Measurements from ENCODE around the gene DRD2.
"Not testable (repeated sequence)": the region's sequence is repeated elsewhere in the genome, so short reads cannot be mapped to it uniquely, and the experiment has no call there.

The DRD2 gene

DNA sequence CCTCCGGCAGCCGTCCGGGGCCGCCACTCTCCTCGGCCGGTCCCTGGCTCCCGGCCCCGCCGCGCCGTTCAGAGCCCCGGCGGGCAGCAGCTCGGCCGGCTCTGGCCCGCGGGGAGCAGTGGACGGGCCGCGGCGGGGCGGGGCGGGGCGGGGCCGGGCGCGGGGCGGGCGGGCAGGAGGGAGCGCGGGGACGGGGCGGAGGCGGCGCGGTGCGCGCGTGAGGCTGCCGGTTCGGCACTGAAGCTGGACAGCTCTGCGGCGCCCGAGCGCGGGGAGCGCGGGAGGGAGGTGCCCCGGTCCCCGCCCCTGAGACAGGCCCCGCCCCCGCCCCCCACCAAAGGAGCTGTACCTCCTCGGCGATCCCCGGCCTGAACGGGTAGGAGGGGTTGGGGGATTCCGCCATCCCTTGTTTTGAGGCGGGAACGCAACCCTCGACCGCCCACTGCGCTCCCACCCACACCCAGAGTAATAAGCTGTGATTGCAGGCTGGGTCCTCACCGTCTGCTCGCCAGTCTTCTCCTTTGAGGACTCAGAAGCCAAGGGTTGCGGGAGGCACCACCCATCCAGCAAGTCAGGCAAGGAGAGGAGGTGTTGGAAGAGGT, at the start of gene DRD2:
DRD2 (minus strand) TSS at position 239 of the 602 bp plus-strand sequence. CDS start 50,747 bp downstream, outside the sequence.
- H3K9me3 ChIP-seq (ENCODE audit: low read length) = no peaks in the 10 kb centered on the region
- H3K4me3 ChIP-seq (ENCODE audit: low read depth in 1 of 2, low read length in 2 of 2) = no peak within 1 kb of the TSS
- no peak within 1 kb of the TSS for H3K27ac ChIP-seq (ENCODE audit: low read depth, low read length)
- no peaks in the 10 kb centered on the region for H3K36me3 ChIP-seq (ENCODE audit: insufficient read depth, low read length)
- H3K4me1 ChIP-seq (ENCODE audit: insufficient read depth, low read length) = no peaks in the 10 kb centered on the region
- peaks cover 15 to 52% of the 10 kb centered on the region in 2 donors for H3K27me3 ChIP-seq (ENCODE audit: control insufficient read depth in 1 of 2, insufficient read depth in 2 of 2, low read length in 2 of 2)
- H3K9ac ChIP-seq (ENCODE audit: low read length) = no peak within 1 kb of the TSS

DNA sequence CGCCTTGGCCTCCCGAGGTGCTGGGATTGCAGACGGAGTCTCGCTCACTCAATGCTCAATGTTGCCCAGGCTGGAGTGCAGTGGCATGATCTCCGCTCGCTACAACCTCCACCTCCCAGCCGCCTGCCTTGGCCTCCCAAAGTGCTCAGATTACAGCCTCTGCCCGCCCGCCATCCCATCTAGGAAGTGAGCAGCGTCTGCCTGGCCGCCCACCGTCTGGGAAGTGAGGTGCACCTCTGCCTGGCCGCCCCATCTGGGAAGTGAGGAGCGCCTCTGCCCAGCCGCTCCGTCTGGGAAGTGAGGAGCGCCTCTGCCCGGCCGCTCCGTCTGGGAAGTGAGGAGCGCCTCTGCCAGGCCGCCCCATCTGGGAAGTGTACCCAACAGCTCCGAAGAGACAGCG, 48.7 kb upstream of the DRD2 start:
- not testable (repeated sequence) for H3K9ac ChIP-seq (ENCODE audit: low read length); H3K4me3 ChIP-seq (ENCODE audit: low read depth in 1 of 2, low read length in 2 of 2); H3K27ac ChIP-seq (ENCODE audit: low read depth, low read length); H3K9me3 ChIP-seq (ENCODE audit: low read length); H3K36me3 ChIP-seq (ENCODE audit: insufficient read depth, low read length); H3K27me3 ChIP-seq (ENCODE audit: control insufficient read depth in 1 of 2, insufficient read depth in 2 of 2, low read length in 2 of 2); H3K4me1 ChIP-seq (ENCODE audit: insufficient read depth, low read length)

DNA sequence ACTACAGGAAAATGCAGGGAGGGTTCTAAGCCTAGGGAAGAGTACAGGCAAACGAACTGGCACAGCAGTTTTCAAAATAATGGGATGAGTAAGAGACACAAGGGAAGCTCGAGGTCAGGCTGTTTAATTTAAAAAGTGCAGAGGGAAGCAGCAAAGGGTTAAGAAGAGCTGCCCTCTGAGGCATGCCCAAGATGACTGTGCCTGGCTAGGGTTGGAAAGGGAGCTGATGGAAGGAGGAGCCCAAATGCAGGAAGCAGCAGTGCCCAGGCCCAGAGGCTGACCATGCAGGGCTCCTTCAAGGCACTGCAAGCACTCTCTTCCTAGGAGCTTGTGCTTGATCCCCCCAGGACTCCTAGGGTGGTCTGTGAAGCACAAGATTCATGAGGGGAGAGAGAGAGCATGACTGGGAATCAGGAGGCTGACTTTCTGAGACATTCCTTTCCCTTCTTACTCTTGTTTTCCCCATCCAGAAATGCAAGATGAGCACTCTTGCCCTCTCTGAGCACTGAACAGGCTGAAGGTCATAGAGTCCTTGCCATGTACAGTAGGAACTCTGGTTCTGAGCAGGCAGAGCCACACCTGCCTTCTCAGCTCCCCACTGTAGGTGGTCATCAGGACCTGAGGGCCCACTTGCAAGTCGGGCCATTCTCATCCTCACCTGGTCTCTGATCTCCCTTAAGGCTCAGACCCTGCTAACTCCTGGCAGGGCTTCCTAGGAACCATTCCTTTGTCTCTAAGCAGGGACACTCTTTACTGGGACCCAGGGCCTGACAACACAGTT, 46.7 kb upstream of the DRD2 start:
- no peaks in the 10 kb centered on the region for H3K9me3 ChIP-seq (ENCODE audit: low read length)
- no peak overlapping the region for H3K9ac ChIP-seq (ENCODE audit: low read length)
- no peaks in the 10 kb centered on the region for H3K27me3 ChIP-seq (ENCODE audit: control insufficient read depth in 1 of 2, insufficient read depth in 2 of 2, low read length in 2 of 2)
- H3K4me3 ChIP-seq (ENCODE audit: low read depth in 1 of 2, low read length in 2 of 2) = no peak overlapping the region
- no peak overlapping the region for H3K27ac ChIP-seq (ENCODE audit: low read depth, low read length)
- no peaks in the 10 kb centered on the region for H3K4me1 ChIP-seq (ENCODE audit: insufficient read depth, low read length)
- H3K36me3 ChIP-seq (ENCODE audit: insufficient read depth, low read length) = no peaks in the 10 kb centered on the region

DNA sequence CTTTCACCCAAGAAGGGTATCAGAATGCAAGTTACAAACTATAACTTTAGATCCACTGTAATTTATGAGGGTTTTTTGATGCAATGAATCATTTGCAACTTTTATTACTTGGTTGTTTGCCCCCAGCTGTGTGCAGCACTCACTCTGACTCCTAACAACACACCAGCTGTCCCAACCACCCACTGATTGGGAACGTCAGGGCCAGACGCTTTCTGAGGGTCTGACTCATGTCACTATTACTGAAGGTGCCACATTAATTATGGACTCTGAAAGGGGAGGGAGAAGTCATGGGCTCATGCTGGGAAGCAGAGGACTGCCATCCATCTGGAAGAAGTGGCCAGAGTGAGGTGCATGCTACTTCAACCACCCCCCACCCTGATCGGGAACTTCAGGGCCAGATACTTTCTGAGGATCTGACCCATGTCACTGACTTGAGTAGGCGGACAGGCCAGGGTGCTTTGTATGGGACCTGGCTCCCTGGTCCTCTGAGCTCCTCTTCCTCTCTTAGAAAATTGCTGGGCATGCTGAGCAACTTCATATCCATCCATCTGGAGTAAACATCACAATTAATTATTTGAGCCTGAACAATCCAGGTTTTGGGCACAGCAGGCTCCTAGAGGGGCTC, 44.9 kb upstream of the DRD2 start:
- no peaks in the 10 kb centered on the region for H3K36me3 ChIP-seq (ENCODE audit: insufficient read depth, low read length)
- no peaks in the 10 kb centered on the region for H3K27me3 ChIP-seq (ENCODE audit: control insufficient read depth in 1 of 2, insufficient read depth in 2 of 2, low read length in 2 of 2)
- no peaks in the 10 kb centered on the region for H3K9me3 ChIP-seq (ENCODE audit: low read length)
- H3K9ac ChIP-seq (ENCODE audit: low read length) = no peak overlapping the region
- H3K4me1 ChIP-seq (ENCODE audit: insufficient read depth, low read length) = no peaks in the 10 kb centered on the region
- H3K4me3 ChIP-seq (ENCODE audit: low read depth in 1 of 2, low read length in 2 of 2) = no peak overlapping the region
- no peak overlapping the region for H3K27ac ChIP-seq (ENCODE audit: low read depth, low read length)

DNA sequence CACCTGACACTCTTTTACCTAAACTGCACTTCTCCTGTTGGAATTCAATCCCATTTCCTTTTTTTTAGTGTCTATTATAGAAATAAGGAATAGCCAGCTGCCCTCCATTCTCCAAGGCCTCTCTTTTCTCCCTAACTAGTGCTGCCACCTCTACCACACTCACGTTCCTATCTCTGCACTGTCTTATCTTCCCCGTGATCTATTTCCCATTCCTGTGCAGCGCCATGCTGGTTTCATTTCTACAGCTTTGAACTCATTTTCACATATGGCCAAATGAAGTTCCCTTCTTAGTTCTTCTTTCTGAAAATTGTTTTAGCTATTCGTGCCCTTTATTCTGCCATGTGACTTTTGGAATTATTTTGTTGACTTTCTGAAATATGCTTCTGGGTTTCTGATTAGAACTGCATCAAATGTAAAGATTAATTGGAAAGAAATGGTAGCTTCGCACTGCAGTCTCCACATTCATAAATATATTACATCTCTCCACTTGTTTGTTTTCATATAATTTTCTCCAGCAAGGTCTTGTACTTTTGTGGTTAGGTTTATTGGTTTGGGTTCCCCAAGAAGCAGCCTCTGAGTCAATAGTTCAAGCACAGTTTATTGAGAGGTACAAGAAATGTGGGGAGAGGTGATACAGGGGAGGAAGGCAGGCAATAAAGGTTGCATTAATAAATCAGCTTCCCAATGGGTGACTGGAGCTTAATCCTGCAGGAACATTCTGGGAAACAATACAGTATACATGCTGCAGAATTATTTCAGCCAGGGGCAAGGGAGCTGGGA, 43.7 kb upstream of the DRD2 start:
- H3K4me3 ChIP-seq (ENCODE audit: low read depth in 1 of 2, low read length in 2 of 2) = no peak overlapping the region
- no peak overlapping the region for H3K27ac ChIP-seq (ENCODE audit: low read depth, low read length)
- H3K36me3 ChIP-seq (ENCODE audit: insufficient read depth, low read length) = no peaks in the 10 kb centered on the region
- H3K9me3 ChIP-seq (ENCODE audit: low read length) = no peaks in the 10 kb centered on the region
- no peaks in the 10 kb centered on the region for H3K27me3 ChIP-seq (ENCODE audit: control insufficient read depth in 1 of 2, insufficient read depth in 2 of 2, low read length in 2 of 2)
- H3K4me1 ChIP-seq (ENCODE audit: insufficient read depth, low read length) = no peaks in the 10 kb centered on the region
- H3K9ac ChIP-seq (ENCODE audit: low read length) = no peak overlapping the region

DNA sequence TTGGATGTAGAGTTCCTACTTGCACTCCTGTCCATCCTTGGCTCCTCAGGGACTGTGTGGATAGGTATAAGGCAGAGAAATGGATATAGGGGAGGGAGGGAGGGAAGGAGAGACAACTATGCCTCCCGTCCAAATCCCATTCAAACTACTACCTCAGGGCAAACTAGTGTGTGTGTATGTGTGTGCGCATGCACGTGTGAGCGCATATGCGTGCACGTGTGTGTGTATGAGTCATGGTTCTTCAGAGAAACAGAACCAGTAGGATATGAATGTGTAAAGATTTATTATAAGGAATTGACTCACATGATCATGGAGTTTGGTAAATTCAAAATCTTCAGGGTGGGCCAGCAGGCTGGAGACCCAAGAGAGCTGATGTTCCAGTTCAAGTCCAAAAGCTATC, 42.2 kb upstream of the DRD2 start:
- no peaks in the 10 kb centered on the region for H3K36me3 ChIP-seq (ENCODE audit: insufficient read depth, low read length)
- no peak overlapping the region for H3K27ac ChIP-seq (ENCODE audit: low read depth, low read length)
- H3K4me3 ChIP-seq (ENCODE audit: low read depth in 1 of 2, low read length in 2 of 2) = no peak overlapping the region
- H3K4me1 ChIP-seq (ENCODE audit: insufficient read depth, low read length) = no peaks in the 10 kb centered on the region
- no peaks in the 10 kb centered on the region for H3K27me3 ChIP-seq (ENCODE audit: control insufficient read depth in 1 of 2, insufficient read depth in 2 of 2, low read length in 2 of 2)
- no peaks in the 10 kb centered on the region for H3K9me3 ChIP-seq (ENCODE audit: low read length)
- H3K9ac ChIP-seq (ENCODE audit: low read length) = no peak overlapping the region

DNA sequence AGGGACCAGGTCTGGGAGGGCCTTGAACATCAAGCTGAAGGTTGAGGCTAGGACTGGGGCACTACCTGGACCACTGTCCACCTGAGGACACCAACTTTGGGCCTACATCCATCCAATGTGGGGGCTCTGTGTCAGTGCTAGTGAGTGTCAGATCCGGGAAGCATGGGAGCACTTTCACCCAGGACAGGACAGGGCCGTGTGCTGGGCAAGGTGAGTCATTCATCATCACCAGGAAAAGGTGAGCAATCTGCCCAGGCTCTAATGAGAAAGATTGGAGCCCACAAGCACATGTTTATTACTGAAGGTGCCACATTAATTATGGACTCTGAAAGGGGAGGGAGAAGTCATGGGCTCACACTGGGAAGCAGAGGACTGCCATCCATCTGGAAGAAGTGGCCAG, 39.7 kb upstream of the DRD2 start:
- Histone ChIP-seq H3K4me3 (ENCODE audit: low read depth in 1 of 2, low read length in 2 of 2) (no peak overlapping the region), H3K36me3 (ENCODE audit: insufficient read depth, low read length) (no peaks in the 10 kb centered on the region), H3K27ac (ENCODE audit: low read depth, low read length) (no peak overlapping the region), H3K27me3 (ENCODE audit: control insufficient read depth in 1 of 2, insufficient read depth in 2 of 2, low read length in 2 of 2) (no peaks in the 10 kb centered on the region), H3K4me1 (ENCODE audit: insufficient read depth, low read length) (no peaks in the 10 kb centered on the region), H3K9me3 (ENCODE audit: low read length) (no peaks in the 10 kb centered on the region), H3K9ac (ENCODE audit: low read length) (no peak overlapping the region)

DNA sequence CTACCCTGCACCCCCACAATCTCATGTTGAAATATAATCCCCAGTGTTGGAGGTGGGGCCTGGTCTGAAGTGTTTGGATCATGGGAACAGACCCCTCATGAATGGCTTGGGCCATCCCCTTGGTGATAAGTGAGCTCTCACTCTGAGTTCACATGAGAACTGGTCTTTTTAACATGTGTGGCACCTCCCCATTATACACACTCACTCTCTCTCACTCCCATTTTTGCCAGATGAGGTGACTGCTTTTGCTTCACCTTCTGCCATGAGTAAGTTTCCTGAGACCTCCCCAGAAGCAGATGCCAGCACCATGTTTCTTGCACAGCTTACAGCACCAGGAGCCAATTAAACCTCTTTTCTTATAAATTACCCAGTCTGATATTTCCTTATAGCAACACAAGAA, 32.1 kb upstream of the DRD2 start:
- Histone ChIP-seq H3K9me3 (ENCODE audit: low read length) (no peaks in the 10 kb centered on the region), H3K4me3 (ENCODE audit: low read depth in 1 of 2, low read length in 2 of 2) (no peak overlapping the region), H3K36me3 (ENCODE audit: insufficient read depth, low read length) (no peaks in the 10 kb centered on the region), H3K27me3 (ENCODE audit: control insufficient read depth in 1 of 2, insufficient read depth in 2 of 2, low read length in 2 of 2) (no peaks in the 10 kb centered on the region), H3K27ac (ENCODE audit: low read depth, low read length) (no peak overlapping the region), H3K4me1 (ENCODE audit: insufficient read depth, low read length) (no peaks in the 10 kb centered on the region), H3K9ac (ENCODE audit: low read length) (no peak overlapping the region)

DNA sequence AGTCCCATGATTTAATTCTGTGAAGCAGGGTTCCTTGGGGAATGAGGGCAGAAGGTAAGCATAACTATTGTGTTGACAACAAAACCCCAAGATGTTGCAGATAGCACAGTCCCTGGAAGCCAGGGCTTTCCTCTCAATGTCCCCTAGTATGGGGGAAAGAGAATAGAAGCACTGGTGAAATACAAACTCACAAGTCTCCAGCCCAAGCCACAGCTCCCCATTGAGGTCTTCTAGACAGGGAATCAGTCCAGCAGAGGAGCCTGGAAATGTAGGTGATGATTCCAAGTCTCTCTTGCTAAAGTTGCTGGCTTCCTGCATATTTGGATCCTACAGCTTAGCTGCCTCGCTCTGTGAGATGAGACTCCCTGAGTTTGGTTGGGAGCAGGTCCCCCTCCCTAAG, 31.7 kb upstream of the DRD2 start:
- no peaks in the 10 kb centered on the region for H3K9me3 ChIP-seq (ENCODE audit: low read length)
- H3K4me3 ChIP-seq (ENCODE audit: low read depth in 1 of 2, low read length in 2 of 2) = no peak overlapping the region
- no peaks in the 10 kb centered on the region for H3K27me3 ChIP-seq (ENCODE audit: control insufficient read depth in 1 of 2, insufficient read depth in 2 of 2, low read length in 2 of 2)
- H3K9ac ChIP-seq (ENCODE audit: low read length) = no peak overlapping the region
- no peaks in the 10 kb centered on the region for H3K4me1 ChIP-seq (ENCODE audit: insufficient read depth, low read length)
- no peaks in the 10 kb centered on the region for H3K36me3 ChIP-seq (ENCODE audit: insufficient read depth, low read length)
- H3K27ac ChIP-seq (ENCODE audit: low read depth, low read length) = no peak overlapping the region

DNA sequence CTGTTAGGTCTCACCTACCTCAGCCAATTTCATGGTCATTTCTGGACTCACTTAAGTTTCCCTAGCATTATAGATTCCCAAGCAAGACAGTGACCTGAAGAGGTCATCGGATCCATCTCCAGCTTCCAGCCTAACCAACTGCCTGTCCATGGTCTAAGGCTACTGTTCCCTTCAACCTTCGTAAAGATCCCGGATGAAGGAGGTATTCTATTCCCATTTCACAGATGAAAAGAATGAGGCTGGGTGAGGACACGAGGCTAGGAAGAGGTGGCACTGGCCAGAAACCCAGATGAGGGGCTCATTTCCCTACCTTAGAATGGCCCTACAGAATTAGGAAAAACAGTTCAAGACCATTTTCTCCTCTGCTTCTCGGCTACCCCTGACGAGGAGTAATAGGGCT, 31.3 kb upstream of the DRD2 start:
- no peak overlapping the region for H3K9ac ChIP-seq (ENCODE audit: low read length)
- no peaks in the 10 kb centered on the region for H3K9me3 ChIP-seq (ENCODE audit: low read length)
- H3K4me3 ChIP-seq (ENCODE audit: low read depth in 1 of 2, low read length in 2 of 2) = no peak overlapping the region
- no peaks in the 10 kb centered on the region for H3K36me3 ChIP-seq (ENCODE audit: insufficient read depth, low read length)
- H3K27ac ChIP-seq (ENCODE audit: low read depth, low read length) = no peak overlapping the region
- H3K4me1 ChIP-seq (ENCODE audit: insufficient read depth, low read length) = no peaks in the 10 kb centered on the region
- H3K27me3 ChIP-seq (ENCODE audit: control insufficient read depth in 1 of 2, insufficient read depth in 2 of 2, low read length in 2 of 2) = no peaks in the 10 kb centered on the region

DNA sequence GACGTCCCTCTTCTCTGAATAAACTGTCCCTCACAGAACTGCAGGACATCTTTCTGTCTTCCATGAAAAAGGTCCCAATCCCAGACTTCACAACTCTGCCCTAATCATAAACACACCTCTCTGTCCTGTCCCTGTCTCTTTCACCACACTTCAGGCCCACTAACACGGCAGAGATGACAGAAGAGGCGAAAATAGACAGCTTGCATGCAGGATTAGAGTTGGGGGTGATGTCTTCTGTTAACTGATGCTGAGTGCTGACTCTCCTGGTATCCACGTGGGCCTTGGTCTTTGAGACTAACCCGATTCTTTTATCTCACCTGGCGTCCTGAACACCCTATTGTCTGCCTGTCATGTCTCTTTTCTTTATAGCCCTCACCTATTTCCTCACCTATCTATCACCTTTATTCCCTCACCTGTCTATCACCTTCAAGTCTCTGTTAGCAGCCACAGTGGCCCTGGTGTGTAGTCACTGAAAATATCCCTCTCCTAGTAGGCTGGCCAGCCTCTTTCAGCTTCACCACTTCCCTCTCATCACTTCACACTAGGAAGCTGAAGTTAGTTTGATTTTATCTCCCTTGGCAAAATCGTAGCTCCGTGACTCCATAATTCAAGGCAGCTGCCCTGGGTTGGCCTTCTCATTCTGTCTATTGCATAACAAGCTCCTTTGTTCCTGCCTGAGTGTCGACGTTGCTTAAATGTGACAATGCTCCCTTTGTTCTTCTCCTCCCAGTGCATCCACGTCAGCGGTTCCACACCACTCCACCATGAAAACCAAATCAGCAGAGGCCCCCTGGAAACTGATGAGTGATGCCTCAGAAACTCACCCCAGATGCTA, 30.6 kb upstream of the DRD2 start:
- Histone ChIP-seq H3K4me3 (ENCODE audit: low read depth in 1 of 2, low read length in 2 of 2) (no peak overlapping the region), H3K9me3 (ENCODE audit: low read length) (no peaks in the 10 kb centered on the region), H3K36me3 (ENCODE audit: insufficient read depth, low read length) (no peaks in the 10 kb centered on the region), H3K27me3 (ENCODE audit: control insufficient read depth in 1 of 2, insufficient read depth in 2 of 2, low read length in 2 of 2) (no peaks in the 10 kb centered on the region), H3K4me1 (ENCODE audit: insufficient read depth, low read length) (no peaks in the 10 kb centered on the region), H3K9ac (ENCODE audit: low read length) (no peak overlapping the region), H3K27ac (ENCODE audit: low read depth, low read length) (no peak overlapping the region)

All from muscle layer of colon (tissue), 2 donors.